EH (cell line): ENCODE results near the gene CREG2.
A peak's percentile ranks its signal among the peaks of the same experiment; 100 is the strongest.

Experiments
- DNase-seq: peaks from one replicate; pipeline ENCODE4 v3.0.0-alpha.2; 2015; ENCODE audit warnings: low read depth

The CREG2 gene, protein sequence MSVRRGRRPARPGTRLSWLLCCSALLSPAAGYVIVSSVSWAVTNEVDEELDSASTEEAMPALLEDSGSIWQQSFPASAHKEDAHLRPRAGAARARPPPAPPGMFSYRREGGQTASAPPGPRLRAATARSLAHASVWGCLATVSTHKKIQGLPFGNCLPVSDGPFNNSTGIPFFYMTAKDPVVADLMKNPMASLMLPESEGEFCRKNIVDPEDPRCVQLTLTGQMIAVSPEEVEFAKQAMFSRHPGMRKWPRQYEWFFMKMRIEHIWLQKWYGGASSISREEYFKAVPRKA

GRCh38 chr2:101387151-101387834 is at the start of gene CREG2:
TSS of gene CREG2 (minus strand) at chr2:101387503. CDS start at chr2:101387457, 46 bp downstream.
- peak; percentile 76 for DNase-seq

GRCh38 chr2:101435001-101435862 is 47.9 kb upstream of the CREG2 start:
- DNase-seq, result peak; percentile 37

DNA sequence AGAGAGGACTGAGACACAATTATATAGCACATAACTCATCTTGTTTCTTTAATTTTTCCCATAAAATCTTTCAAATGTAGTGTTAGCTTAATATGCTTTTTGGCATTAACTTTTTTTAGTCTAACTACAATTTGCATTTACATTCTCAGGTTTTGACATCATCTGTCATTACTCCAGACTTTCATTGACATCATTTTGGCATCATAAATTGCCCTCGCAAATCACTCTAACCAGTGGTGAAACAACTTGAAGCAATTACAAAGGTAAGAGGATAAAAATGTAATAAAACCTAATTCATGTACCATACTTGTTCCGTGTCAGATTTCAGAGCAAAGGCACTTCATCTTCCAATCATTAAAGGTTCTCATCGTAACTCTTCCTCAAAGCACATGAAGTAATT is 46.2 kb upstream of the CREG2 start:
- peak; percentile 25 for DNase-seq

DNA sequence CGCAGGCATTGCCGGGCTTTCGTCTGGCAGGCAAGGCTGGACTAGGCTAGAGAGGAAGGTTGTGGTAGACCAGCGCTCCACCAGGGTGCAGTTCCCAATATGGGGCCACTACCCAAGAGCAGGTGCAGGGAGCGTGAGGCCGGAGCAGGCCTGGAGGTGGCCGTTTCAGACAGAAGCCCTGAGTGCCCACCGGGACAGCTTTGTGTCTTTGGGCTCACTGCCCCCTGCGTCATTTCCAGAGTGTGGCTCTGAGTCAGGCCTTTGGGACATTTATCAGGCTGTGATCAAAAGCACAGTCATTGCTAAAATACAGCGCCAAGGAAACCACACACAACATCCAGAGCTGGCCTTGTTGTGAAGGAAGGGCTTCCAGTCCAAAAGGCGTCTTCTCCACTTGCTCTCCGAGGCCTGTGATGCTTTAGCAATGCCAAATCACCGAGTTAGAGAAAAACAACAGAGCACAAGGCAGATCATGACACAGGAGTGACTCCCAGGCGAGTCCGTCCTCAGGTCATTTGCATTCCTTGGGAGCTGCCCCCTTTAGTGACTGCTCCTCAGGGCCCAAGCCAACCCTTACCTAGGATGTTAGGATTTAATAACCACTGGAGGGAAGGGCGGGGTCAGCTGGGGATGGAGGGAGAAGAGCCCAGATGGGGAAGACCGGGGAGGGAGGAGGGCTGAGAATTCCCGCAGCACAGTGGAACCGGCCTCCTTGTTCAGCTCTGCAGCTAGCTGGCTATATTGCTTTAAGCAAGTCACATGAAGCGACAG is 45.3 kb upstream of the CREG2 start:
- peak; percentile 59 for DNase-seq

DNA sequence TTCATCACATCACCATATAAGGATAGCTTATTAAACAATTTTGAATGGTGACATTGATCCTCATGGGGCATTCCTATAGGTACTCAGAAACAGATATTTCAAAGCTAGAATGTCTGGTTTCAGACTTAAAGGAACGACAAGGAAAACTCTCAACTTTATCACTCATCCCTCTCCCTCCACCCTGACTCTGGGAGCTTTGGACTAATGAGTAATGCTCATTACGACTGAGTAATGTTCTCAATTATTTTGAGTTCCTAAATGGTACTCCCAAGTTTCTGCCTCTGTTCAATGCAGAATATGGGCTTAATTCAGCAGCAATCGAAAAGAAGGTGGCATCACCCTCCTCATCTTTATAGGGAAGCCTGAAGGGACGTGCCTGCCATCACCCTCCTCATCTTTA is 44.2 kb upstream of the CREG2 start:
- DNase-seq, result peak; percentile 46

DNA sequence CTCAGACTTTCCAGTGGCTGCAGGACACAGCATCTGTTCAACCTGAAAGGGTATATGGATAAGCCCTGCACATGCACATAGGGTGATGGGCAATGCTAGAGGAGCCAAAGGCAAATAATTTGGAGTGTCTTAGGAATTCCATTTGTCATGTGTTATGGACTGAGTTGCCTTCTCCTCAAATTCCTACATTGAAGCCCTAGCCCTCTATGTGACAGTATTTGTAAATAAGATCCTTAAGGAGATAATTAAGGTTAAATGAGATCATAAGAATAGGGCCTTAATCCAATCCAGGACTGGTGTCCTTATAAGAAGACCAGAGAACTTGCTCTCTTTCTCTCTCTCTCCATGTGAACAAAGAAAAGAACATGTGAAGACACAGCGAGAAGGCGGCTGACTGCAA is 42.9 kb upstream of the CREG2 start:
- peak; percentile 74 for DNase-seq

GRCh38 chr2:101429453-101429852 is 42.1 kb upstream of the CREG2 start:
- no peak for DNase-seq

GRCh38 chr2:101428422-101429176 is 41.3 kb upstream of the CREG2 start:
- no peak for DNase-seq

DNA sequence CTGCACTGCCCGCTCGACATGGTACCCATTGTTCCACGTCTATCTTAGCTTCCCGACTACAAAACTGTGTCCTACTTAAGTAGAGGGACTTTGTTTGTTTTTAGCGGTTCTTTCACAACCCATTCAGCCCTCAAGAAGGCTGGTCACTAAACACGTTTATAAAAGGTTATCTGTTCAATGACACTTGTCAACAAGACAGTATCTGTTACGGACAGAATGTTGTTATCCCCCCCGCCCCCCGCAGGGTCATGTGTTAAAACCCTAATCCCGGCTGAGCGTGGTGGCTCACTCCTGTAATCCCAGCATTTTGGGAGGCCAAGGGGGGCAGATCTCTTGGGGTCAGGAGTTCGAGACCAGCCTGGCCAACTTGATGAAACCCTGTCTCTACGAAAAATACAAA is 40.4 kb upstream of the CREG2 start:
- DNase-seq, result no peak

- DNase-seq, result no peak
Measured at GRCh38 chr2:101427240-101427639, 39.9 kb upstream of the CREG2 start.

- DNase-seq, result no peak
Measured at GRCh38 chr2:101426822-101427221, 39.5 kb upstream of the CREG2 start.

- DNase-seq, result peak; percentile 17
Measured at GRCh38 chr2:101420623-101421022, 33.3 kb upstream of the CREG2 start.

- peak; percentile 74 for DNase-seq
Measured at GRCh38 chr2:101419096-101419663, 31.9 kb upstream of the CREG2 start.

- no peak for DNase-seq
Measured at GRCh38 chr2:101418460-101419095, 31.3 kb upstream of the CREG2 start.

DNA sequence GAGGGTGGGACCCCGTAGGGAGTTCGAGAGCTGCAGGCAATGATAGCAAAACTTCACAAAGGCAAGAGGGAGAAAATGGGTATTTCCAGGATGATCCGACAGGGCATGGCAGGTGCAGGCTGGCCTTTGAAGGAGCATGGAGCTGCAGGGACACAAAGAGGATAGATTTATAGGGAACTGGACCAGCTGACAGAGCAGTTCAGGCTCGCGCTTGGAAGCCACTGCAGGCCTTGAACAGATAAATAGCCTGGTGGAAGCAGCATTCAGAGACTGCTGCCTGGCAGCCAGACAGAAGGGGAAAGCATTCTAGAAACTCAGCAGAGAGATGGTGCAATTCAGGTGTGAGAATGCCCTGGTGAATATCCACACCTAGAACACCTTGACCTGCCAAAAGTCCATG is 29.3 kb upstream of the CREG2 start:
- DNase-seq, result no peak

- no peak for DNase-seq
Measured at GRCh38 chr2:101415884-101416283, 28.6 kb upstream of the CREG2 start.

- DNase-seq, result no peak
Measured at GRCh38 chr2:101415220-101415619, 27.9 kb upstream of the CREG2 start.

DNA sequence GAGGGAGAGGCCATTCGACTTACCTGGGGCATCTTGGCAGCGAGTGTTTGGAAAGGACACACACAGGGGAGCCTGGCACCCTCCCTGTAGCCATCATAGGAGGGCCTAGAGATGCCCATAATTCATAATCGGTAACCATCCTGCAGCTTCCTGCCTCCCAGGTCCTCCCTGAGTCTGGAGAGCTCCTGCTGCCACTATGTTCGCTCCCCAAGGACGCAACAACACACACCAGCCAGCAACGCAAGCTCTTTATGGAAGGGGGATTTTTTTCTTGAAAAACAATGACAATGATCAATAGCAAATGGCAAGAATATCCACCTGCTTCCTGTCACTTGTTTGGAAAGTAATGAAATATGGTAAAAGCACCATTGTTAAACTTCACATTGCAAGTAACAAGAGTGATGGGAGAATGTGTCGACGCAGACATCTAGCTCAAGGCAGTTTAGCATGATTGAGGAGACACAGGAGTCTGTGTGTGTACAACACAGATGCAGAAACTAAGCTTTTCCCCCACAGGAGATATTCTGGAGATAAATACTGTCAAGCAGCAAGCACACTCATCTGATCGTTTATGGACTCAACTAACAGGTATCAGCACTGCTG is 24.9 kb upstream of the CREG2 start:
- no peak for DNase-seq

GRCh38 chr2:101410746-101411145 is 23.4 kb upstream of the CREG2 start:
- no peak for DNase-seq

- DNase-seq, result no peak
Measured at GRCh38 chr2:101410114-101410513, 22.8 kb upstream of the CREG2 start.
